DMS79 (cell line): Measurements from ENCODE around the gene LRP1.

ENCODE experiments used
- DNase-seq: peaks from one replicate; lab custom pipeline; 2025; lab: John Stamatoyannopoulos, UW

The LRP1 gene

GRCh38 chr12:57175428-57176138 lies 47.3 kb downstream of the LRP1 start:
- peak; percentile 74 for DNase-seq

- DNase-seq = no peak
Measured at GRCh38 chr12:57176139-57176477, 47.8 kb downstream of the LRP1 start.

GRCh38 chr12:57176846-57177245 lies 48.6 kb downstream of the LRP1 start:
- DNase-seq = no peak

GRCh38 chr12:57177354-57177753 lies 49.1 kb downstream of the LRP1 start:
- no peak for DNase-seq

GRCh38 chr12:57178213-57178612 lies 49.9 kb downstream of the LRP1 start:
- no peak for DNase-seq

GRCh38 chr12:57179331-57180086 lies 51.2 kb downstream of the LRP1 start:
- no peak for DNase-seq

- no peak for DNase-seq
Measured at GRCh38 chr12:57180321-57180989, 52.2 kb downstream of the LRP1 start.

GRCh38 chr12:57181072-57181471 lies 52.8 kb downstream of the LRP1 start:
- DNase-seq = no peak

GRCh38 chr12:57181561-57182155 lies 53.4 kb downstream of the LRP1 start:
- DNase-seq = no peak

- DNase-seq = no peak
Measured at GRCh38 chr12:57182918-57183575, 54.8 kb downstream of the LRP1 start.

- no peak for DNase-seq
Measured at GRCh38 chr12:57183939-57184725, 55.8 kb downstream of the LRP1 start.

GRCh38 chr12:57185403-57185802 lies 57.1 kb downstream of the LRP1 start:
- DNase-seq = no peak

- DNase-seq = no peak
Measured at GRCh38 chr12:57185906-57186508, 57.7 kb downstream of the LRP1 start.

- DNase-seq = no peak
Measured at GRCh38 chr12:57187222-57188089, 59.2 kb downstream of the LRP1 start.

- DNase-seq = no peak
Measured at GRCh38 chr12:57188090-57188425, 59.8 kb downstream of the LRP1 start.

- peak; percentile 58 for DNase-seq
Measured at GRCh38 chr12:57190037-57190436, 61.8 kb downstream of the LRP1 start.

- DNase-seq = no peak
Measured at GRCh38 chr12:57190821-57191220, 62.5 kb downstream of the LRP1 start.

- DNase-seq = no peak
Measured at GRCh38 chr12:57191410-57191809, 63.1 kb downstream of the LRP1 start.

GRCh38 chr12:57192920-57193319 lies 64.6 kb downstream of the LRP1 start:
- no peak for DNase-seq

GRCh38 chr12:57193706-57194245 lies 65.5 kb downstream of the LRP1 start:
- DNase-seq = no peak
